Endodermal cell (in vitro differentiated cells): ENCODE data around the gene ANKMY1. TPM values are rescaled to one million over a fixed set of nuclear protein-coding genes. Genes with fewer than 3 reads are reported as not detected.
A peak's percentile ranks its signal among the peaks of the same experiment; 100 is the strongest.

Experiments used
- DNase-seq: peaks from one replicate; pipeline ENCODE4 v3.0.0-alpha.2; 2017
- H3K27ac ChIP-seq: 2 replicates; pipeline ENCODE4 v1.5.1; 2013; ENCODE audit warnings: mild to moderate bottlenecking, low read depth, low read length, moderate library complexity
- H3K27me3 ChIP-seq: 2 replicates; pipeline ENCODE4 v1.6.1; 2013; ENCODE audit warnings: mild to moderate bottlenecking, low read length, moderate library complexity; ENCODE audit not compliant: insufficient read depth, control insufficient read depth, poor library complexity, severe bottlenecking
- H3K36me3 ChIP-seq: 2 replicates; pipeline ENCODE4 v1.7.0; 2013; ENCODE audit warnings: mild to moderate bottlenecking, low read length, moderate library complexity; ENCODE audit not compliant: control insufficient read depth, insufficient read depth
- H3K4me1 ChIP-seq: one replicate; pipeline ENCODE4 v1.7.0; 2013; ENCODE audit warnings: low read length; ENCODE audit not compliant: control insufficient read depth, insufficient read depth
- H3K4me3 ChIP-seq: 2 replicates; pipeline ENCODE4 v1.5.1; 2013; ENCODE audit warnings: mild to moderate bottlenecking, low read length, moderate library complexity
- H3K9ac ChIP-seq: 2 replicates; pipeline ENCODE4 v1.6.1; 2013; ENCODE audit warnings: mild to moderate bottlenecking, low read length, moderate library complexity; ENCODE audit not compliant: poor library complexity, severe bottlenecking; ENCODE audit errors: extremely low read depth
- H3K9me3 ChIP-seq: 2 replicates; pipeline ENCODE4 v1.6.1; 2013; ENCODE audit warnings: mild to moderate bottlenecking, low read length, moderate library complexity; ENCODE audit not compliant: control insufficient read depth
- H3K27ac Mint-ChIP-seq: 2 replicates; pipeline ENCODE4 v1.8.0; 2020; ENCODE audit warnings: mixed read lengths
- H3K27me3 Mint-ChIP-seq: 2 replicates; pipeline ENCODE4 v1.8.0; 2021; ENCODE audit warnings: mild to moderate bottlenecking, mixed read lengths; ENCODE audit not compliant: insufficient read depth
- H3K36me3 Mint-ChIP-seq: 2 replicates; pipeline ENCODE4 v1.8.0; 2020; ENCODE audit warnings: low read depth, mixed read lengths
- H3K4me1 Mint-ChIP-seq: 2 replicates; pipeline ENCODE4 v1.8.0; 2020; ENCODE audit warnings: mixed read lengths
- H3K4me3 Mint-ChIP-seq: 2 replicates; pipeline ENCODE4 v1.8.0; 2020; ENCODE audit warnings: mild to moderate bottlenecking, moderate library complexity, mixed read lengths
- H3K9me3 Mint-ChIP-seq: 2 replicates; pipeline ENCODE4 v1.8.0; 2020; ENCODE audit warnings: mild to moderate bottlenecking, mixed read lengths
- WGBS, 2 experiments: methylation state at CpG; one replicate each; pipeline versions ENCODE4 v1.1.5 to v1.1.7; 2013; ENCODE audit warnings: missing lambda C conversion rate in 2 of 2, mixed read lengths in 1 of 2; ENCODE audit not compliant: insufficient coverage in 1 of 2, insufficient read length in 1 of 2; 5-methylcytosine and 5-hydroxymethylcytosine counted together
- total RNA-seq, 2 donors: library from RNA; stranded (reverse); fragmentation: NEBNext Ultra II Directional in 1 of 2; extraction: Animal tissue kit (Norgen Biotek cat#: 25700) in 1 of 2; gene quantifications; 2 replicates in 1 of 2; 3 replicates in 1 of 2; pipeline ENCODE4 v1.2.1, GENCODE V29; 2021
- TF ChIP-seq, protein P1 (sequence below): fragments of 200-600 bp; sonication (generic); conservative IDR thresholded peaks from 2 replicates; pipeline ENCODE4 v1.5.0; 2021; ENCODE audit warnings: antibody characterized with exemption, mild to moderate bottlenecking

ANKMY1 gene
- total RNA-seq, 2 donors from 2014 or later: 7.4 to 13.3 TPM

DNA sequence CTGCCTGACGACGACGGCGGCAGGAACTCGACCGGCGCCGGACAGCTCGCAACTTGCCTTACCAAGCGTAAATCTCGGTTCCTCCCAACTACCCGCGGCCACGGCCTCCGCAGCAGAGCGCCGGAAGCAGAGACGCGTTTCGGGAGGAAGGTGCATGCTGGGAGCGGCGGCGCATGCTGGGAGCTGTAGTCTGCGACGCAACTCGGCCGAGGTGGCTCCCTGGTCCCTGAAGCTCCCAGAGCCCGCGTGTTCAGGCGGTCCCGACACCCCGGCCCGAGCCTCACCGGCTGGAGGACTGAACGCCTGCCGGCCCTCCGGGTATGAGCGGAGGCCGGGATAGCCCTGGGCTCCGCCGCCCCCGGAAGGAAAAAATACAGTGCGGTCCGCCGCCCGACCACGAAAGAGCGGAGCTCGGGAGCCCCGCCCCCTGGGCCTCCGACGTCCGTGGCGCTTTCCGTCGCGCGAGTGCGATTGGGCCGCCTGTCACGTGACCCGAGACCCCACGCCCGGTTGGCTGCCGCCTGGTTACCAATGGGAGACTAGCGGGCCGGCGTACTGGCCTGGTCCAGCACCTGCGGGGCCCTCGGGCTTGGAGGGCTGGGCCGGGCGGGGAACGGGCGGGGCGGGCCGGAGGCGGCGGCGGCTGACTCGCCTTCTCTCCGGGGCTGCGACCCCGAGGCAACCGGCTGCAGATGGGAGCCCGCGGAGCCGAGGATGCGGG lies 28.6 kb upstream of the ANKMY1 start, which contains the start of gene CAPN10:
CAPN10 (plus strand) TSS at position 537 of the 721 bp plus-strand sequence; CDS start at position 715, 178 bp downstream.
- H3K4me1 ChIP-seq: peaks cover 9% of the 10 kb centered on the region
- H3K4me3 ChIP-seq: peak within 1 kb of the TSS; percentile 93
- peak within 1 kb of the TSS; percentile 95 for H3K27ac Mint-ChIP-seq
- peaks cover 27% of the 10 kb centered on the region for H3K36me3 ChIP-seq
- no peaks in the 10 kb centered on the region for H3K9me3 Mint-ChIP-seq
- peak; percentile 99 for DNase-seq
- WGBS, 2 experiments: 0% methylated on average over 47 to 88 of the region's 88 CpGs
- H3K27ac ChIP-seq: peak within 1 kb of the TSS; percentile 66
- TF ChIP-seq, protein P1, sequence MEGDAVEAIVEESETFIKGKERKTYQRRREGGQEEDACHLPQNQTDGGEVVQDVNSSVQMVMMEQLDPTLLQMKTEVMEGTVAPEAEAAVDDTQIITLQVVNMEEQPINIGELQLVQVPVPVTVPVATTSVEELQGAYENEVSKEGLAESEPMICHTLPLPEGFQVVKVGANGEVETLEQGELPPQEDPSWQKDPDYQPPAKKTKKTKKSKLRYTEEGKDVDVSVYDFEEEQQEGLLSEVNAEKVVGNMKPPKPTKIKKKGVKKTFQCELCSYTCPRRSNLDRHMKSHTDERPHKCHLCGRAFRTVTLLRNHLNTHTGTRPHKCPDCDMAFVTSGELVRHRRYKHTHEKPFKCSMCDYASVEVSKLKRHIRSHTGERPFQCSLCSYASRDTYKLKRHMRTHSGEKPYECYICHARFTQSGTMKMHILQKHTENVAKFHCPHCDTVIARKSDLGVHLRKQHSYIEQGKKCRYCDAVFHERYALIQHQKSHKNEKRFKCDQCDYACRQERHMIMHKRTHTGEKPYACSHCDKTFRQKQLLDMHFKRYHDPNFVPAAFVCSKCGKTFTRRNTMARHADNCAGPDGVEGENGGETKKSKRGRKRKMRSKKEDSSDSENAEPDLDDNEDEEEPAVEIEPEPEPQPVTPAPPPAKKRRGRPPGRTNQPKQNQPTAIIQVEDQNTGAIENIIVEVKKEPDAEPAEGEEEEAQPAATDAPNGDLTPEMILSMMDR: no peak
- peaks cover 22% of the 10 kb centered on the region for H3K36me3 Mint-ChIP-seq
- peak within 1 kb of the TSS; percentile 93 for H3K4me3 Mint-ChIP-seq
- H3K9me3 ChIP-seq: no peaks in the 10 kb centered on the region
- peaks cover 23% of the 10 kb centered on the region for H3K4me1 Mint-ChIP-seq
- H3K9ac ChIP-seq: peak within 1 kb of the TSS; percentile 81
- H3K27me3 Mint-ChIP-seq: no peaks in the 10 kb centered on the region
- no peaks in the 10 kb centered on the region for H3K27me3 ChIP-seq

DNA sequence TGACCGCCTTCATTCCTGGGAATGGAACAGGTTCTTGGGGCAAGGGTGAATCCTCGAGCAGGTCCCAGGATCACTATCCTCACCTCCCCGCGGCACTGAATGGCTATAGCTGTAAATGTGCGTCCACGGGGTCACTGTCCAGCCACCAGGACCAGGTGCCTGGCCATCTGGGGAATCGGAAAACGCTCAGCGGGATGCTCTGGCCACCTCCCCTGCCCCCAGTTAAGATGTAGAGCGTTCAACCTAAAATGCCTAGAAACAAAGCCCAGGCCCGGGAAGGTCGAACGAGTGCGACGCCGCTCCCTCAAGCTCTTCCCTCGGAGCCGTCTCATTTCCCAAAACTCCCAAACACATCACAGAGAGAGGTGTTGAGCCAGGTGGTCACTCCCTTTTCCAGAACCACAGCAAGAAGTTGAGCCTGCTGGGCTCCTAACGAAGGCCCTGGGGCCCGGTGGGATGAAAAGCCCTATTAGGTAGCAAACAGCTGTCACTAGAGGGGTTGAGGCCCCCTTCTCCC lies 28.0 kb upstream of the ANKMY1 start:
- peaks cover 9% of the 10 kb centered on the region for H3K4me1 ChIP-seq
- TF ChIP-seq, protein P1: no peak
- Mint-ChIP-seq H3K27ac (peak overlapping the region; percentile 95), H3K4me3 (peak overlapping the region; percentile 93), H3K9me3 (no peaks in the 10 kb centered on the region), H3K4me1 (peaks cover 23% of the 10 kb centered on the region), H3K36me3 (peaks cover 17% of the 10 kb centered on the region), H3K27me3 (no peaks in the 10 kb centered on the region)
- H3K9ac ChIP-seq: peak overlapping the region; percentile 81
- H3K36me3 ChIP-seq: peaks cover 22% of the 10 kb centered on the region
- 7 to 15% methylated on average over 8 to 20 of the region's 20 CpGs for WGBS, 2 experiments
- H3K4me3 ChIP-seq: peak overlapping the region; percentile 93
- no peaks in the 10 kb centered on the region for H3K27me3 ChIP-seq
- no peak for DNase-seq
- H3K27ac ChIP-seq: no peak overlapping the region
- no peaks in the 10 kb centered on the region for H3K9me3 ChIP-seq

DNA sequence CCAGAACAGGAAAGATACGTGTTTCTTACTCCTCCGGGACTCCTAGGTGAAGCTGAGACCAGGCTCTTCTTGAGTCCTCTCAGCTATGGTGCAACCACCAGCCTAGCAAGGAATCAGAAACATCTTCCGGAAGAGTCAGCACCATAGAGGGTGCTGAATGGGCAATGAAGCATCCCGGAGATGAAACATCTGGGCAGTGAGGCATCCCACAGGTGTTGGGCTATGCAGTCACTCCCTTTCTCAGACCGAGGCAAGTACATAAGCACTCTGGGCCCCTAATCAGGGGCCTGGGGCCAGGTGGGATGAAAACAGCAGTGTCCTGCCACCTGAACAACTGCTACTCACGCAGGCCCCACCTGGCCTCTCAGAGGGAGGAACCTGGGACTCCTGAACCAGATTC lies 27.3 kb upstream of the ANKMY1 start:
- Histone ChIP-seq H3K36me3 (peaks cover 19% of the 10 kb centered on the region), H3K4me1 (peaks cover 9% of the 10 kb centered on the region), H3K27ac (peak overlapping the region; percentile 39), H3K27me3 (no peaks in the 10 kb centered on the region), H3K4me3 (peak overlapping the region; percentile 93), H3K9ac (peak overlapping the region; percentile 81), H3K9me3 (no peaks in the 10 kb centered on the region)
- Mint-ChIP-seq H3K27ac (peak overlapping the region; percentile 48), H3K27me3 (no peaks in the 10 kb centered on the region), H3K9me3 (no peaks in the 10 kb centered on the region), H3K4me1 (peaks cover 24% of the 10 kb centered on the region), H3K36me3 (peaks cover 17% of the 10 kb centered on the region), H3K4me3 (peak overlapping the region; percentile 93)
- TF ChIP-seq, protein P1: no peak
- DNase-seq: no peak
- WGBS, 2 experiments: 92 to 93% methylated on average over 6 of the region's 6 CpGs
